HT-29 (cell line): Measurements from ENCODE around the gene MAP3K2. TPM values are rescaled to one million over a fixed set of nuclear protein-coding genes. Genes with fewer than 3 reads are reported as not detected.
A peak's percentile ranks its signal among the peaks of the same experiment; 100 is the strongest.

ENCODE experiments used
- DNase-seq: peaks from one replicate; pipeline ENCODE4 v3.0.0-alpha.2; 2015; ENCODE audit warnings: low spot score
- total RNA-seq: library from RNA; depleted of rRNA; stranded (reverse); fragments of >200 nt; shearing (Covaris generic); gene quantifications from 2 replicates; pipeline ENCODE4 v1.2.3, GENCODE V29; 2014

The MAP3K2 gene
- total RNA-seq, 1 experiment from 2014 or later, result 52.8 TPM

GRCh38 chr2:127408004-127408806 is 20.4 kb upstream of the MAP3K2 start:
- DNase-seq, result peak; percentile 93

- peak; percentile 40 for DNase-seq
Measured at GRCh38 chr2:127407661-127408003, 19.9 kb upstream of the MAP3K2 start.

- DNase-seq, result no peak
Measured at GRCh38 chr2:127407091-127407490, 19.3 kb upstream of the MAP3K2 start.

GRCh38 chr2:127406454-127406853 is 18.7 kb upstream of the MAP3K2 start:
- DNase-seq, result no peak

GRCh38 chr2:127405255-127405610 is 17.5 kb upstream of the MAP3K2 start:
- no peak for DNase-seq

GRCh38 chr2:127404466-127405254 is 16.9 kb upstream of the MAP3K2 start:
- no peak for DNase-seq

GRCh38 chr2:127403460-127403859 is 15.7 kb upstream of the MAP3K2 start:
- no peak for DNase-seq

GRCh38 chr2:127401757-127402695 is 14.3 kb upstream of the MAP3K2 start:
- DNase-seq, result peak; percentile 78

- peak; percentile 89 for DNase-seq
Measured at GRCh38 chr2:127400897-127401756, 13.4 kb upstream of the MAP3K2 start.

- DNase-seq, result peak; percentile 64
Measured at GRCh38 chr2:127400533-127400896, 12.7 kb upstream of the MAP3K2 start.

- peak; percentile 93 for DNase-seq
Measured at GRCh38 chr2:127398239-127398590, 10.4 kb upstream of the MAP3K2 start.

- DNase-seq, result no peak
Measured at GRCh38 chr2:127397568-127398238, 9.9 kb upstream of the MAP3K2 start.

GRCh38 chr2:127394492-127394891 is 6.7 kb upstream of the MAP3K2 start:
- no peak for DNase-seq

GRCh38 chr2:127392828-127393578 is 5.2 kb upstream of the MAP3K2 start:
- DNase-seq, result no peak

GRCh38 chr2:127392133-127392827 is 4.5 kb upstream of the MAP3K2 start:
- no peak for DNase-seq

- no peak for DNase-seq
Measured at GRCh38 chr2:127389778-127390435, 2.1 kb upstream of the MAP3K2 start.

GRCh38 chr2:127388423-127389164 is 819 bp upstream of the MAP3K2 start:
- peak; percentile 66 for DNase-seq
